Neural cell (in vitro differentiated cells): ENCODE results near the gene KIF4A. TPM values are rescaled to one million over a fixed set of nuclear protein-coding genes. Genes with fewer than 3 reads are reported as not detected.
"Not testable (repeated sequence)": the region's sequence is repeated elsewhere in the genome, so short reads cannot be mapped to it uniquely, and the experiment has no call there.

Experiments
- H2AFZ ChIP-seq: fragments of 200-600, 300-800 bp; sonication (generic), shearing (Covaris generic); 2 replicates; pipeline ENCODE4 v1.6.0; 2014; ENCODE audit warnings: low read depth, mild to moderate bottlenecking, antibody characterized with exemption, low read length, moderate library complexity
- H3F3A ChIP-seq: fragments of 200-600 bp; shearing (Covaris generic); 2 replicates; pipeline ENCODE4 v1.6.1; 2016; ENCODE audit warnings: mild to moderate bottlenecking, moderate library complexity, mixed read lengths, antibody characterized with exemption, low read length; ENCODE audit not compliant: insufficient read depth, poor library complexity, severe bottlenecking
- H3K27ac ChIP-seq: fragments of 200-600, 300-800 bp; sonication (generic), shearing (Covaris generic); 2 replicates; pipeline ENCODE4 v1.5.1; 2014; ENCODE audit warnings: mild to moderate bottlenecking, low read length, moderate library complexity
- H3K27me3 ChIP-seq: fragments of 300-800, 200-600 bp; sonication (generic), shearing (Covaris generic); 2 replicates; pipeline ENCODE4 v1.6.0; 2014; ENCODE audit warnings: mild to moderate bottlenecking, low read depth, low read length, moderate library complexity; ENCODE audit not compliant: insufficient read depth
- H3K36me3 ChIP-seq: fragments of 300-800, 200-600 bp; sonication (generic), shearing (Covaris generic); 2 replicates; pipeline ENCODE4 v1.5.1; 2014; ENCODE audit warnings: mild to moderate bottlenecking, antibody characterized with exemption, low read length, moderate library complexity; ENCODE audit not compliant: insufficient read depth
- H3K4me2 ChIP-seq: fragments of 300-800, 200-600 bp; sonication (generic), shearing (Covaris generic); 2 replicates; pipeline ENCODE4 v1.6.0; 2014; ENCODE audit warnings: mild to moderate bottlenecking, low read length
- H3K4me3 ChIP-seq: fragments of 300-800, 200-600 bp; sonication (generic), shearing (Covaris generic); 2 replicates; pipeline ENCODE4 v1.5.1; 2014; ENCODE audit warnings: mild to moderate bottlenecking, low read length, moderate library complexity
- H3K79me2 ChIP-seq: fragments of 200-600 bp; shearing (Covaris generic); replicated peaks from 2 replicates; pipeline ENCODE4 v1.6.0; 2014; ENCODE audit warnings: mild to moderate bottlenecking, low read length, moderate library complexity; ENCODE audit not compliant: insufficient read depth
- H3K9ac ChIP-seq: fragments of 300-800, 200-600 bp; sonication (generic), shearing (Covaris generic); 2 replicates; pipeline ENCODE4 v1.6.1; 2016; ENCODE audit warnings: mild to moderate bottlenecking, low read length, mixed read lengths
- H3K9me2 ChIP-seq: fragments of 200-600 bp; shearing (Covaris generic); 2 replicates; pipeline ENCODE4 v1.6.1; 2016; ENCODE audit warnings: mild to moderate bottlenecking, low read length, mixed read lengths; ENCODE audit not compliant: insufficient read depth
- H3K9me3 ChIP-seq: fragments of 200-600, 300-800 bp; sonication (generic), shearing (Covaris generic); 2 replicates; pipeline ENCODE4 v1.6.1; 2016; ENCODE audit warnings: mild to moderate bottlenecking, mixed run types, low read length, moderate library complexity, mixed read lengths
- H4K20me1 ChIP-seq: fragments of 200-600 bp; shearing (Covaris generic); 2 replicates; pipeline ENCODE4 v1.6.1; 2016; ENCODE audit warnings: mild to moderate bottlenecking, mixed run types; ENCODE audit not compliant: insufficient read depth
- CTCF ChIP-seq: fragments of 450-650 bp; IDR thresholded peaks from 2 replicates; pipeline ENCODE4 v1.5.1; 2014; ENCODE audit warnings: antibody characterized with exemption, mild to moderate bottlenecking, moderate library complexity; ENCODE audit not compliant: poor library complexity, severe bottlenecking
- EP300 ChIP-seq: fragments of 450-650 bp; conservative IDR thresholded peaks from 2 replicates; pipeline ENCODE4 v1.6.1; 2014; ENCODE audit warnings: antibody characterized with exemption, mild to moderate bottlenecking, moderate library complexity; ENCODE audit not compliant: poor library complexity, severe bottlenecking
- EZH2 ChIP-seq: fragments of 200-600, 300-800 bp; shearing (Covaris generic), sonication (generic); IDR thresholded peaks from 2 replicates; pipeline ENCODE4 v1.6.1; 2014; ENCODE audit warnings: antibody characterized with exemption, low read length, borderline replicate concordance, mild to moderate bottlenecking; ENCODE audit not compliant: insufficient read depth, poor library complexity, severe bottlenecking
- MXI1 ChIP-seq: fragments of 450-650 bp; conservative IDR thresholded peaks from 2 replicates; pipeline ENCODE4 v1.6.1; 2014; ENCODE audit warnings: antibody characterized with exemption, mild to moderate bottlenecking; ENCODE audit not compliant: poor library complexity, severe bottlenecking
- POLR2AphosphoS5 ChIP-seq: IDR thresholded peaks from 2 replicates; pipeline ENCODE4 v1.6.1; 2012
- RAD21 ChIP-seq: fragments of 450-650 bp; conservative IDR thresholded peaks from 2 replicates; pipeline ENCODE4 v1.6.1; 2014; ENCODE audit warnings: antibody characterized with exemption, mild to moderate bottlenecking, moderate library complexity
- SMC3 ChIP-seq: fragments of 450-650 bp; conservative IDR thresholded peaks from 2 replicates; pipeline ENCODE4 v1.6.1; 2014; ENCODE audit warnings: antibody characterized with exemption, mild to moderate bottlenecking, moderate library complexity; ENCODE audit not compliant: poor library complexity
- TAF1 ChIP-seq: IDR thresholded peaks from 2 replicates; pipeline ENCODE4 v1.6.1; 2012; ENCODE audit warnings: low read depth
- polyA plus RNA-seq: library from polyadenylated mRNA; depleted of rRNA; stranded (reverse); fragments of >200 nt; gene quantifications from 2 replicates; pipeline ENCODE4 v1.2.3, GENCODE V29; 2014
- TF ChIP-seq, protein P1 (sequence below): IDR thresholded peaks from 2 replicates; pipeline ENCODE4 v1.6.1; 2012; ENCODE audit warnings: borderline replicate concordance

The KIF4A gene
- polyA plus RNA-seq, 1 donor from 2014 or later: 1.1 TPM

DNA sequence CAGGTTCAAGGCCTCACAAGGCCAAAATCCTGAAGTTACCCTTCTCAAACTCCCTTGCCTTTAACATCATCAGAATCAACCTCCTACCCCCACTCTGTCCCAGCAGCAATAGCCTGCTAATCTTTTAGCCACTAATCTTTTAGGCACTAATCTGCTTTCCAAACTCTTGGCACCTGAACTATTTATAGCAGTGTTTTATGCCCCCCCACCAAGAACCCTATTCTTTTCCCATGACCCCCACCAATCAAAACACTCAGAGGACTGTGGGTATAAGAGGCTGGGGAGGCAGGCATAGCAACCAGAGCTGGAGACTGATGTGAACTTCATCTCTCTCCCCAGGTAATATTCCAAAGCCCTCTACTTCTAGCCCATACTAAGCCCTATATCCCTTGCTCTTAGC, 21.9 kb upstream of the KIF4A start, which contains the start of gene ARR3:
Gene ARR3, plus strand, starts transcription at position 301 of the 400 bp plus-strand sequence. CDS start 1,052 bp downstream, outside the sequence.
- H3K9me3 ChIP-seq: no peaks in the 10 kb centered on the region
- H4K20me1 ChIP-seq: no peaks in the 10 kb centered on the region
- TF ChIP-seq RAD21 (no peak), EP300 (no peak), EZH2 (no peak), POLR2AphosphoS5 (no peak), MXI1 (no peak), SMC3 (no peak), TAF1 (no peak), CTCF (no peak)
- TF ChIP-seq, protein P1, sequence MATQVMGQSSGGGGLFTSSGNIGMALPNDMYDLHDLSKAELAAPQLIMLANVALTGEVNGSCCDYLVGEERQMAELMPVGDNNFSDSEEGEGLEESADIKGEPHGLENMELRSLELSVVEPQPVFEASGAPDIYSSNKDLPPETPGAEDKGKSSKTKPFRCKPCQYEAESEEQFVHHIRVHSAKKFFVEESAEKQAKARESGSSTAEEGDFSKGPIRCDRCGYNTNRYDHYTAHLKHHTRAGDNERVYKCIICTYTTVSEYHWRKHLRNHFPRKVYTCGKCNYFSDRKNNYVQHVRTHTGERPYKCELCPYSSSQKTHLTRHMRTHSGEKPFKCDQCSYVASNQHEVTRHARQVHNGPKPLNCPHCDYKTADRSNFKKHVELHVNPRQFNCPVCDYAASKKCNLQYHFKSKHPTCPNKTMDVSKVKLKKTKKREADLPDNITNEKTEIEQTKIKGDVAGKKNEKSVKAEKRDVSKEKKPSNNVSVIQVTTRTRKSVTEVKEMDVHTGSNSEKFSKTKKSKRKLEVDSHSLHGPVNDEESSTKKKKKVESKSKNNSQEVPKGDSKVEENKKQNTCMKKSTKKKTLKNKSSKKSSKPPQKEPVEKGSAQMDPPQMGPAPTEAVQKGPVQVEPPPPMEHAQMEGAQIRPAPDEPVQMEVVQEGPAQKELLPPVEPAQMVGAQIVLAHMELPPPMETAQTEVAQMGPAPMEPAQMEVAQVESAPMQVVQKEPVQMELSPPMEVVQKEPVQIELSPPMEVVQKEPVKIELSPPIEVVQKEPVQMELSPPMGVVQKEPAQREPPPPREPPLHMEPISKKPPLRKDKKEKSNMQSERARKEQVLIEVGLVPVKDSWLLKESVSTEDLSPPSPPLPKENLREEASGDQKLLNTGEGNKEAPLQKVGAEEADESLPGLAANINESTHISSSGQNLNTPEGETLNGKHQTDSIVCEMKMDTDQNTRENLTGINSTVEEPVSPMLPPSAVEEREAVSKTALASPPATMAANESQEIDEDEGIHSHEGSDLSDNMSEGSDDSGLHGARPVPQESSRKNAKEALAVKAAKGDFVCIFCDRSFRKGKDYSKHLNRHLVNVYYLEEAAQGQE: no peak
- H3K4me2 ChIP-seq: no peak within 1 kb of the TSS
- H3K27ac ChIP-seq: no peak within 1 kb of the TSS
- H3K9me2 ChIP-seq: no peaks in the 10 kb centered on the region
- H3K9ac ChIP-seq: no peak within 1 kb of the TSS
- no peak within 1 kb of the TSS for H3K4me3 ChIP-seq
- H3K36me3 ChIP-seq: no peaks in the 10 kb centered on the region
- no peaks in the 10 kb centered on the region for H3K27me3 ChIP-seq
- H2AFZ ChIP-seq: no peak within 1 kb of the TSS
- no peaks in the 10 kb centered on the region for H3K79me2 ChIP-seq
- no peaks in the 10 kb centered on the region for H3F3A ChIP-seq

- not testable (repeated sequence) for H3K27ac ChIP-seq, H3K27me3 ChIP-seq
These were observed 15.9 kb upstream of the KIF4A start for GRCh38 chrX:70274029-70274428.

GRCh38 chrX:70279081-70279480, 10.8 kb upstream of the KIF4A start:
- no peak overlapping the region for H2AFZ ChIP-seq
- no peaks in the 10 kb centered on the region for H3K79me2 ChIP-seq
- H3K4me3 ChIP-seq: no peak overlapping the region
- no peaks in the 10 kb centered on the region for H3K9me3 ChIP-seq
- H3K36me3 ChIP-seq: no peaks in the 10 kb centered on the region
- no peak overlapping the region for H3K4me2 ChIP-seq
- no peak overlapping the region for H3K9ac ChIP-seq
- TF ChIP-seq SMC3 (no peak), EP300 (no peak), MXI1 (no peak), POLR2AphosphoS5 (no peak), EZH2 (no peak), CTCF (no peak), TAF1 (no peak), RAD21 (no peak)
- H3K27ac ChIP-seq: no peak overlapping the region
- no peaks in the 10 kb centered on the region for H4K20me1 ChIP-seq
- H3K27me3 ChIP-seq: no peaks in the 10 kb centered on the region
- H3F3A ChIP-seq: no peaks in the 10 kb centered on the region
- no peaks in the 10 kb centered on the region for H3K9me2 ChIP-seq

More at GRCh38 chrX:70274029-70274428, 15.9 kb upstream of the KIF4A start:
- not testable (repeated sequence) for H3K36me3 ChIP-seq, H3K4me2 ChIP-seq, H3K9me3 ChIP-seq, H3F3A ChIP-seq, H2AFZ ChIP-seq, H3K9ac ChIP-seq, H3K9me2 ChIP-seq, H3K4me3 ChIP-seq, H4K20me1 ChIP-seq, H3K79me2 ChIP-seq
